GM19455 (cell line): Measurements from ENCODE around the gene MPL.

Experiments used
- ATAC-seq: cut with Tn5 transposase; IDR thresholded peaks from one replicate; pipeline ENCODE4 v1.9.1; 2021; ENCODE audit not compliant: unreplicated experiment

MPL gene

DNA sequence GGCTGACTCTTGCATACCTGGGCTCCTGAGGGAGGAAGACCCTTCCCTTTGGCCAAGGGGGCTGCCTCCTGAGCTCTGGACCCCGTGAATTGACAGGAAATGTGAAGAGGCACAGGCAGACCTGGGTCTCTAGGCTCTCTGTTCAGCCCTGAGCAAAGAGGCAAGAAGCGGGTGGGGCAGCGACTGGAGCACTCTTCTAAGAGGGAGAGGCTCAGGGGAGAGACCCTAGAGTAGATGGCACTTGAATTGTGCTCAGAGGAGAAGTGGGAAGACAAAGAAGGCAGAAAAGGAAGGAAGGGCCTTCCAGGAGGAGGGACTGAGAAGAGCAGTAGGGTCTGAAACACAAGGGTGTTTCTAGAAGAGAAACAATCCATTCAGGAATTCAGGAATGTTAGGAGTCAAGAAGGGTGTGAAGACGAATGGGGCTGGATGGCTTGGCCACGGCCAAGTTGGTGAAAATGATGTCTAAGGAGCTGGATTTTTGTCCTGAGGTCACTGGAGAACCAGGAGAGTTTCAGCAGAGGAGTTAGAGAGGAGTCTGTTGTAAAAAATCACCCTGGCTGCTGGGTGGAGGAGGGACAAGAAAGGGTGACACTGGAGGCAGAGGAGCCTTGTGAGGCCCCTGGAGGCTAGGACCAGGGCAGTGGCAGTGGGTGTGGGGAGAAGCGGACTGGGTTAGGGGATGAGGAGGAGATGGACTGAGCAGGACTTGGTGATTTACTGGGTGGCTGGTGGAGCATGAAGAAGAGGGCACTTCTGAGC is 31.5 kb upstream of the MPL start:
- ATAC-seq, result no peak

- no peak for ATAC-seq
Observed at GRCh38 chr1:43306688-43307457, 30.7 kb upstream of the MPL start.

- no peak for ATAC-seq
Observed at GRCh38 chr1:43307458-43308158, 30.0 kb upstream of the MPL start.

GRCh38 chr1:43308635-43309404 is 28.8 kb upstream of the MPL start:
- no peak for ATAC-seq

GRCh38 chr1:43309405-43310025 is 28.1 kb upstream of the MPL start:
- no peak for ATAC-seq

DNA sequence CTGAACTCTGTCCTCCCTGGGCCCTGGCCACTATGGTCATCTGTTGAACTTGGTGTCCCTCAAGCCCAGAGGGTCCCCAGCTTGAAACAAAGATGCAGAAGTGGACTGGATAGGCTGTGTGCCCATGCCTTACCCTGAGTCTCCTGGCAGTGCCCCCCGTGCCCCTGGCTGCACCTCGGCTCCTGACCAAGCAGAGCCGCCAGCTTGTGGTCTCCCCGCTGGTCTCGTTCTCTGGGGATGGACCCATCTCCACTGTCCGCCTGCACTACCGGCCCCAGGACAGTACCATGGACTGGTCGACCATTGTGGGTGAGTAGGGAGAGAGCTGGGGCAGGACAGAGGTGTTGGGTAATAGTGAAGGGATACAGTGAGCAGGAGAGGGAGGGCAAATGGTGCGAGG is 26.1 kb upstream of the MPL start:
- ATAC-seq, result no peak

DNA sequence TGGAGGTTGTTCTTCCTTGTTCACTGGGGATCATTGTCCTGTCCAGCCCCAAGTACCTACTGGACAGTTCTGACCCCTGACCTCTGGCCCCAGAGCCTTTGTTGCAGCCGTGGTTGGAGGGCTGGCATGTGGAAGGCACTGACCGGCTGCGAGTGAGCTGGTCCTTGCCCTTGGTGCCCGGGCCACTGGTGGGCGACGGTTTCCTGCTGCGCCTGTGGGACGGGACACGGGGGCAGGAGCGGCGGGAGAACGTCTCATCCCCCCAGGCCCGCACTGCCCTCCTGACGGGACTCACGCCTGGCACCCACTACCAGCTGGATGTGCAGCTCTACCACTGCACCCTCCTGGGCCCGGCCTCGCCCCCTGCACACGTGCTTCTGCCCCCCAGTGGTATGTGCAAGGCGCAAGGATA is 25.4 kb upstream of the MPL start:
- no peak for ATAC-seq

- ATAC-seq, result no peak
Observed at GRCh38 chr1:43312663-43313515, 24.7 kb upstream of the MPL start.

GRCh38 chr1:43313771-43314170 is 23.8 kb upstream of the MPL start:
- no peak for ATAC-seq

- no peak for ATAC-seq
Observed at GRCh38 chr1:43314233-43314632, 23.4 kb upstream of the MPL start.

DNA sequence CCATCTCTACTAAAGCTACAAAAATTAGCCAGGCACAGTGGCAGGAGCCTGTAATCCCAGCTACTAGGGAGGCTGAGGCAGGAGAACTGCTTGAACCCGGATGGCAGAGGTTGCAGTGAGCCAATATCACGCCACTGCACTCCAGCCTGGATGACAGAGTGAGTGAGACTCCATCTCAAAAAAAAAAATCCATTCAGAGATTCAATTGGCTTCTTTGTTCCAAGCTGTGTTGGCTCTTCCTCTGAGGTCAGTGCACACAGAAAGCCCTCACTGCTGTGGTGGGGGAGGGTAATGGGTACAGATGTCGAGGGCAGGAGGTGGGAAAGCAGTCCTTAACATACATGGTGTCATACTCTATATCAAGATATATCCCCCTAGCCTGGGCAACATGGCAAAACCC is 22.1 kb upstream of the MPL start:
- no peak for ATAC-seq

GRCh38 chr1:43315963-43316737 is 21.5 kb upstream of the MPL start:
- no peak for ATAC-seq

DNA sequence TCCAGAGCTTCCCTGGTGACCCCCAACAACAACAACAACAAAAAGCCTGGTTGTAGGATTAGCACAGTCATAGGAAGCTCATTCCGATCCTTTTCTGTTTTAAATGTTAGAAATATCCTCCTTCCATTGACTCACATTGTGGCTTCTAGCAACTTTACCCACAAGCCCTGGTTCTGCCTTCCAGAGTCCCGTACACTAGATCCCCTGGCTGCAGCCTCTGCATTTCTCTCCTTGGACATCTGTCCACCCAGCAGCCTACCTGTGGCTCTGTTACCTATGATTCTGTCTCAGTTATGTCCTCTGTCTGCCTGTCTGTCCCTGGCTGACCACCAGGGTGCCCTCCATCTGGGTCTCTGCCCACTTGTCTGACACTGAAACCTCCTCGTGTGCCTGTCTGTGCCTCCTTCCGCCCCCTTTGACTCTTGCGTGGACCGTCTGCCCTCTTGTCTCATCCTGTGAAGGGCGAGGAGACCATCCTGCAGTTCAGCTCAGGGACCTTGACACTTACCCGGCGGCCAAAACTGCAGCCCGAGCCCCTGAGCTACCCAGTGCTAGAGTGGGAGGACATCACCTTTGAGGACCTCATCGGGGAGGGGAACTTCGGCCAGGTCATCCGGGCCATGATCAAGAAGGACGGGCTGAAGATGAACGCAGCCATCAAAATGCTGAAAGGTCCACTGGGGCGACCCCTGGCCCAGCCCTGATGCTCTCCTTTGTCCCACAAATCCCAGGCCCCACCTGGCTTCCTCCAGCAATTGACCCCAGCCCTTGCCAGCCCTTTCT is 20.7 kb upstream of the MPL start:
- no peak for ATAC-seq

DNA sequence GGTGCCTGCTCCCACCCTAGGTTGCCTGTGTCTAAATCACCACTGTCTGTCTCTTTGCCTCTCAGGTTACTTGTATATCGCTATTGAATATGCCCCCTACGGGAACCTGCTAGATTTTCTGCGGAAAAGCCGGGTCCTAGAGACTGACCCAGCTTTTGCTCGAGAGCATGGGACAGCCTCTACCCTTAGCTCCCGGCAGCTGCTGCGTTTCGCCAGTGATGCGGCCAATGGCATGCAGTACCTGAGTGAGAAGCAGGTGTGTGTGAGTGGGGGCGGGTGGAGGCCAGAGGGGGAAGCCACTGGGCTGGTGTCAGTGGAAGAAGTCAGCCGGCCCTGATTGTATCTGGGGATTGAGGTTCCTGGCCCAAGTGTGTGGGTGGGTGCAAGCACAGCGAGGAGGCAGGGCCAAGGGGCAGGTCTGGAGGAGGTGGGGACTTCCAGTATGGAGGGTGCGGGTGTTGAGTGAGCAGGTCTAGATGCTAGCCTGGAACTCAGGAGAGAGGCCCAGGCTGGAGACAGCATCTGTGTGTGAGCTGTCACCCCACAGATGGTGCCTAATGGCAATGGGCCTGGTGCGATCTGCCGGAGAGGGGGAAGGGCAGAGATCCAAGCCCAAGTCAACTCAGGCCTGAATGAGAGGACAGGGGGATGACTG is 19.7 kb upstream of the MPL start:
- no peak for ATAC-seq

DNA sequence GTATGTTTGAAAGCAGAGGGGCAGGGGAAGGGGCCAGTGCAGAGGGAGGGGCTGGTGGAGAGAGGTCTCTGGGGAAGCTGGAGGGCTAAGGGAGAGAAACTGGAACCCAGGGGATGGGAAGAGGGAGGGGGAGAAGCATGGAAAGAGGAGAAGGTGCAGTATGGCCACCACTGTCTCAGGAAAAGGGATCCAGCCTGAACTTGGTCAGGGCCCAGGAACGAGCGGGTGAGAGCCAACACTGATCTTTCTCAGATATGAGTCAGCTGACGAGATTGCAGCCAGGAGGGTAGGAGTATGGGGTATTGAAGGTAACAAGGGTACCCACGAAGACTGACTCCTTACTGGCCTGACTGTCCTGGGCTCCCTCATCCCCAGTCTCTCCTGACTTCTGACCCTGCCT is 18.8 kb upstream of the MPL start:
- ATAC-seq, result no peak

DNA sequence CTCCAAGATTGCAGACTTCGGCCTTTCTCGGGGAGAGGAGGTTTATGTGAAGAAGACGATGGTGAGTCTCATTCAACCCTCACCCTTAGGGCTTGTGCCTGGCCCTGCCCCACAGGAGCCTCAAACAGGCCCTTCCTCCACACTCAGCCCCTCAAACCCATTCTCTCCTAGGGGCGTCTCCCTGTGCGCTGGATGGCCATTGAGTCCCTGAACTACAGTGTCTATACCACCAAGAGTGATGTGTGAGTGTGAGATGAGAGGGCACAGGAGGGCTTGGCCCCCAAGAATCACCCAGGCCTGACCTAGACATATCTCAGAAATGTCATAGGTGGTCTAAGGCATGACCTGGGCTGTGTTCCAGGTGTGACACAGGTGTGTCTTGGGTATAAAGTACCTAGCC is 18.3 kb upstream of the MPL start:
- ATAC-seq, result no peak

DNA sequence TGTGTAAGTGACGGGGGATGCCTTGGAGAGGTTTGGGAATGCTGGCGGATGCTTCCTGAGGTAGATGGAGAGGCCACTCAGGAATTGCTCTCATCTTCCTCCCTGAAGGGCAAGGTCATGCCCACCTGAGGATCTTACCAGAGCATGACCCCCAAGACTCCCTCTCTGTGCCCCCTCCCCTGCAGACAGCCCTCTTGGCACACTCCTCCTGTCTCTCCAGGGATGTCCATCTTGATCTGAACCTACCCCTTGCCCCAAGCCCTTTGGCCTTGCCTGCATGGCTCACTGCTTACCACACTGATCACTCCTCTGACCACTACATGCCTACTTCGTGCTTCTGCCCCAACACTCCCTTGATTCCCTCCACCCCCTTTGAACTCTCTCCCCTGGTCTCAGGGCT is 17.9 kb upstream of the MPL start:
- no peak for ATAC-seq
